Endothelial cell of umbilical vein (primary cell): ENCODE data around the gene NECTIN2. TPM values are rescaled to one million over a fixed set of nuclear protein-coding genes. Genes with fewer than 3 reads are reported as not detected.

ENCODE experiments used
- BruUV-seq: library from RNA; stranded (reverse); fragments of 400-500 nt; replicated peaks from 2 replicates; lab custom pipeline; 2021; lab: Mats Ljungman, UMichigan
- CTCF ChIA-PET: fragments of 300-600, 350-600 bp; sonication (Branson Sonifier 250); formaldehyde crosslinking; loops from one replicate; lab custom pipeline; 2021; ENCODE audit warnings: antibody characterized with exemption, inconsistent platforms; lab: Charles Lee
- POLR2A ChIA-PET: fragments of 300-600, 350-600 bp; sonication (Branson Sonifier 250); formaldehyde crosslinking; loops from one replicate; lab custom pipeline; 2021; ENCODE audit warnings: antibody characterized with exemption, inconsistent platforms; lab: Charles Lee
- DNase-seq: peaks from one replicate; pipeline ENCODE4 v3.0.0-alpha.2; 2011; ENCODE audit warnings: low read depth, low spot score
- FAIRE-seq: peaks from 2 replicates; lab custom pipeline; 2011; peaks lifted over from hg19 to GRCh38; lab: Jason Lieb, UNC
- H2AFZ ChIP-seq: 2 replicates; pipeline ENCODE4 v1.6.0; 2012; ENCODE audit warnings: low read depth, low read length, control low read depth, inconsistent platforms
- H3K27ac ChIP-seq: 2 replicates; pipeline ENCODE4 v1.5.1; 2011; ENCODE audit warnings: low read depth, mild to moderate bottlenecking, control low read depth, low read length, moderate library complexity; ENCODE audit not compliant: insufficient read depth
- H3K27me3 ChIP-seq, 2 experiments: 2 replicates each; pipeline versions ENCODE4 v1.6.0 to v1.6.1; 2011; ENCODE audit warnings: low read length in 2 of 2, mixed read lengths in 1 of 2; ENCODE audit not compliant: control insufficient read depth in 2 of 2, insufficient read depth in 2 of 2
- H3K36me3 ChIP-seq, 2 experiments: 2 replicates in 1 of 2; 3 replicates in 1 of 2; pipeline ENCODE4 v1.5.1; 2011; ENCODE audit warnings: low read length in 2 of 2, mild to moderate bottlenecking in 1 of 2, moderate library complexity in 1 of 2; ENCODE audit not compliant: control insufficient read depth in 2 of 2, insufficient read depth in 2 of 2; ENCODE audit errors: extremely low read depth in 1 of 2
- H3K4me1 ChIP-seq: 3 replicates; pipeline ENCODE4 v1.5.1; 2011; ENCODE audit warnings: mild to moderate bottlenecking, low read length; ENCODE audit not compliant: control insufficient read depth, insufficient read depth; ENCODE audit errors: extremely low read depth
- H3K4me2 ChIP-seq: 2 replicates; pipeline ENCODE4 v1.6.1; 2011; ENCODE audit warnings: low read length, control low read depth, mixed read lengths; ENCODE audit not compliant: insufficient read depth
- H3K4me3 ChIP-seq, 3 experiments: fragments of 200-600 bp in 1 of 3; sonication (generic), shearing (Covaris generic) in 1 of 3; replicated peaks in 1 of 3; 2 replicates each; pipeline ENCODE4 v1.5.1; 2011 to 2016; ENCODE audit warnings: control low read depth in 3 of 3, low read length in 3 of 3, mild to moderate bottlenecking in 2 of 3, inconsistent platforms in 1 of 3, low read depth in 1 of 3, moderate library complexity in 1 of 3; ENCODE audit not compliant: insufficient read depth in 1 of 3
- H3K79me2 ChIP-seq: 2 replicates; pipeline ENCODE4 v1.6.0; 2012; ENCODE audit warnings: low read length, inconsistent platforms; ENCODE audit not compliant: control insufficient read depth, insufficient read depth
- H3K9ac ChIP-seq: replicated peaks from 2 replicates; pipeline ENCODE3; 2011; ENCODE audit warnings: low read length, control low read depth; ENCODE audit not compliant: insufficient read depth; ENCODE audit errors: extremely low read depth
- H3K9me1 ChIP-seq: replicated peaks from 3 replicates; pipeline ENCODE4 v1.6.0; 2011; ENCODE audit warnings: mild to moderate bottlenecking, low read length; ENCODE audit not compliant: control insufficient read depth, insufficient read depth; ENCODE audit errors: extremely low read depth
- H3K9me3 ChIP-seq: replicated peaks from 2 replicates; pipeline ENCODE4 v1.5.1; 2012; ENCODE audit warnings: low read length, inconsistent platforms; ENCODE audit not compliant: control insufficient read depth, insufficient read depth
- H4K20me1 ChIP-seq: replicated peaks from 2 replicates; pipeline ENCODE3; 2011; ENCODE audit warnings: mild to moderate bottlenecking, low read length; ENCODE audit not compliant: control insufficient read depth, insufficient read depth; ENCODE audit errors: extremely low read depth
- CTCF ChIP-seq, 2 donors: IDR thresholded peaks; 1 replicate in 1 of 2; 2 replicates in 1 of 2; pipeline ENCODE4 v1.5.1; 2011; ENCODE audit warnings: low read length in 2 of 2, mild to moderate bottlenecking in 2 of 2, moderate library complexity in 2 of 2, control low read depth in 1 of 2, inconsistent platforms in 1 of 2, low read depth in 1 of 2; ENCODE audit not compliant: insufficient read depth in 1 of 2; ENCODE audit errors: extremely low read depth in 1 of 2
- FOS ChIP-seq: IDR thresholded peaks from 2 replicates; pipeline ENCODE4 v1.6.1; 2011; ENCODE audit warnings: mild to moderate bottlenecking, low read length, moderate library complexity, borderline replicate concordance; ENCODE audit not compliant: insufficient read depth
- MAX ChIP-seq: IDR thresholded peaks from 2 replicates; pipeline ENCODE4 v1.6.1; 2011; ENCODE audit not compliant: insufficient read depth, insufficient read length
- POLR2A ChIP-seq: IDR thresholded peaks from 2 replicates; pipeline ENCODE4 v1.6.1; 2012; ENCODE audit warnings: low read depth, mild to moderate bottlenecking, control low read depth, low read length
- POLR2AphosphoS5 ChIP-seq: IDR thresholded peaks from 2 replicates; pipeline ENCODE4 v1.6.1; 2012; ENCODE audit warnings: low read depth, mild to moderate bottlenecking, control low read depth, low read length, moderate library complexity; ENCODE audit not compliant: insufficient read depth
- dilution Hi-C: fragments of 300-500 bp; cut with MboI; formaldehyde crosslinking; loops from one replicate; pipeline ENCODE4 v1.15.0; 2019; ENCODE audit warnings: low sequenced_read_pairs; ENCODE audit not compliant: extremely low pct_ligation_motif_present
- intact Hi-C: fragments of 100-400 bp; cut with micrococcal nuclease; formaldehyde crosslinking; loops from one replicate; pipeline ENCODE4 v1.10.0; 2022
- polyA plus RNA-seq, 4 experiments: library from polyadenylated mRNA; depleted of rRNA in 3 of 4; stranded (reverse) in 3 of 4; unstranded in 1 of 4; fragments of >200 nt; gene quantifications; 2 replicates each; pipeline versions ENCODE4 v1.2.1 to v1.2.3, GENCODE V29; 2011 to 2012; ENCODE audit warnings: missing spikeins in 1 of 4
- total RNA-seq: library from RNA; stranded (reverse); gene quantifications from 2 replicates; pipeline ENCODE4 v1.2.3, GENCODE V29; 2021

NECTIN2 gene
- total and polyA plus RNA-seq, 2 donors (not counting 3 experiments of a cell fraction or from before 2014, with no cell fraction given) = 211 to 238 TPM

- Histone ChIP-seq H2AFZ (no peak within 1 kb of the TSS), H4K20me1 (no peaks in the 10 kb centered on the region), H3K9ac (peak within 1 kb of the TSS; percentile 52), H3K27me3 (no peaks in the 10 kb centered on the region), H3K4me3 (peak within 1 kb of the TSS; percentile 53 to 81 (median 77)), H3K4me1 (peaks cover 16% of the 10 kb centered on the region), H3K9me1 (no peaks in the 10 kb centered on the region), H3K36me3 (peaks cover 9 to 38% of the 10 kb centered on the region in 2 experiments), H3K4me2 (peak within 1 kb of the TSS; percentile 91), H3K9me3 (no peaks in the 10 kb centered on the region), H3K79me2 (peaks cover 33% of the 10 kb centered on the region), H3K27ac (peak within 1 kb of the TSS; percentile 65)
- no TSS peak for BruUV-seq
- intact Hi-C loops = loop anchor here (2.0 to 5.0 kb wide), 3 partner anchors 20 to 172 kb away; no protein-coding TSS in a partner anchor
- FAIRE-seq = no peak
- dilution Hi-C loops = no loop called here
- ChIA-PET POLR2A (interaction anchor here (1.0 to 1.4 kb wide), 2 partner anchors 10 to 15 kb away, joined by 3 read pairs; no protein-coding TSS in a partner anchor), CTCF (interaction anchor here (1.3 to 1.6 kb wide), 5 partner anchors 13 to 167 kb away, joined by 3 to 5 read pairs (median 4); no protein-coding TSS in a partner anchor)
- TF ChIP-seq POLR2A (peak; percentile 47), MAX (peak; percentile 2), POLR2AphosphoS5 (peak; percentile 86), CTCF (IDR thresholded peaks at IDR 0.05; ENCODE audit: extremely low read depth in 1 of 2, insufficient read depth in 1 of 2, low read depth in 1 of 2, low read length in 2 of 2) (no peak), FOS (no peak)
- DNase-seq = no peak
Observed at GRCh38 chr19:44891016-44891882, 45.2 kb downstream of the NECTIN2 start, which contains the start of gene TOMM40. TOMM40 (plus strand) TSS chr19:44891254; CDS start chr19:44891416, 162 bp downstream.
